H1 (cell line): ENCODE data around the gene CCNY. TPM values are rescaled to one million over a fixed set of nuclear protein-coding genes. Genes with fewer than 3 reads are reported as not detected.

Experiments
- CTCF ChIA-PET: fragments of 300-600 bp; sonication (Branson Sonifier 250); formaldehyde crosslinking; loops from one replicate; lab custom pipeline; 2021; ENCODE audit not compliant: partially characterized antibody; lab: Charles Lee
- POLR2A ChIA-PET: fragments of 300-600 bp; sonication (Branson Sonifier 250); formaldehyde crosslinking; loops from one replicate; lab custom pipeline; 2021; ENCODE audit warnings: inconsistent platforms; ENCODE audit not compliant: partially characterized antibody; lab: Charles Lee
- DNase-seq, 2 experiments: peaks; one replicate each; pipeline versions ENCODE4 v3.0.0 to v3.0.0-alpha.2; 2010 to 2022; ENCODE audit warnings: low spot score in 2 of 2, low read depth in 1 of 2, mixed read lengths in 1 of 2
- FAIRE-seq: peaks from 2 replicates; lab custom pipeline; 2011; peaks lifted over from hg19 to GRCh38; lab: Jason Lieb, UNC
- H2AFZ ChIP-seq: 2 replicates; pipeline ENCODE4 v1.8.1; 2012; ENCODE audit warnings: low read length, inconsistent platforms
- H2AK5ac ChIP-seq: 2 replicates; pipeline ENCODE4 v1.6.1; 2013; ENCODE audit warnings: low read depth, low read length
- H2BK120ac ChIP-seq: replicated peaks from 2 replicates; pipeline ENCODE3; 2013; ENCODE audit warnings: low read depth, low read length, inconsistent platforms
- H2BK12ac ChIP-seq: 2 replicates; pipeline ENCODE4 v1.6.1; 2013; ENCODE audit warnings: low read depth, low read length
- H2BK15ac ChIP-seq: 2 replicates; pipeline ENCODE4 v1.6.1; 2013; ENCODE audit warnings: low read length
- H2BK20ac ChIP-seq: 2 replicates; pipeline ENCODE4 v1.6.1; 2013; ENCODE audit warnings: low read length
- H2BK5ac ChIP-seq: 2 replicates; pipeline ENCODE4 v1.6.1; 2013; ENCODE audit warnings: low read depth, low read length
- H3K14ac ChIP-seq: 2 replicates; pipeline ENCODE4 v1.6.1; 2013; ENCODE audit warnings: inconsistent platforms; ENCODE audit not compliant: insufficient read length
- H3K18ac ChIP-seq: 2 replicates; pipeline ENCODE4 v1.6.1; 2013; ENCODE audit warnings: low read length; ENCODE audit errors: extremely low read depth
- H3K23ac ChIP-seq: 2 replicates; pipeline ENCODE4 v1.6.1; 2013; ENCODE audit warnings: inconsistent platforms; ENCODE audit not compliant: insufficient read length
- H3K23me2 ChIP-seq: 2 replicates; pipeline ENCODE4 v1.6.1; 2013; ENCODE audit warnings: low read depth, low read length
- H3K27ac ChIP-seq: 2 replicates; pipeline ENCODE4 v1.6.1; 2011; ENCODE audit warnings: low read depth, low read length, inconsistent platforms
- H3K27me3 ChIP-seq, 4 experiments: replicated peaks in 1 of 4; 1 replicate in 1 of 4; 2 replicates in 3 of 4; pipeline versions ENCODE4 v1.6.1 to v1.8.1; 2011 to 2013; ENCODE audit warnings: low read length in 3 of 4, mild to moderate bottlenecking in 3 of 4, inconsistent platforms in 2 of 4, mixed read lengths in 2 of 4, moderate library complexity in 1 of 4; ENCODE audit not compliant: control insufficient read depth in 3 of 4, insufficient read depth in 3 of 4; ENCODE audit errors: extremely low read depth in 1 of 4
- H3K36me3 ChIP-seq, 4 experiments: 2 replicates each; pipeline versions ENCODE4 v1.6.1 to v1.8.1; 2011 to 2013; ENCODE audit warnings: mild to moderate bottlenecking in 4 of 4, low read length in 3 of 4, moderate library complexity in 2 of 4, control low read depth in 1 of 4, inconsistent platforms in 1 of 4; ENCODE audit not compliant: insufficient read depth in 4 of 4, control insufficient read depth in 2 of 4
- H3K4ac ChIP-seq: replicated peaks from 2 replicates; pipeline ENCODE3; 2013; ENCODE audit warnings: low read length, low read depth, mixed read lengths, inconsistent platforms; ENCODE audit not compliant: insufficient read length
- H3K4me1 ChIP-seq, 4 experiments: replicated peaks in 1 of 4; 1 replicate in 1 of 4; 2 replicates in 3 of 4; pipeline versions ENCODE4 v1.6.1 to v1.8.1; 2011 to 2013; ENCODE audit warnings: low read length in 3 of 4, inconsistent platforms in 2 of 4, mixed read lengths in 1 of 4; ENCODE audit not compliant: insufficient read depth in 4 of 4, control insufficient read depth in 3 of 4
- H3K4me2 ChIP-seq, 2 experiments: 2 replicates each; pipeline versions ENCODE4 v1.6.1 to v1.8.1; 2011 to 2013; ENCODE audit warnings: low read depth in 2 of 2, low read length in 2 of 2, control low read depth in 1 of 2, inconsistent platforms in 1 of 2, mild to moderate bottlenecking in 1 of 2; ENCODE audit not compliant: insufficient read depth in 1 of 2
- H3K4me3 ChIP-seq, 4 experiments: fragments of 200-600, 300-600 bp in 1 of 4; sonication (generic), shearing (Covaris generic), sonication (Bioruptor Twin) in 1 of 4; 2 replicates each; pipeline versions ENCODE4 v1.5.1 to v1.8.1; 2011 to 2016; ENCODE audit warnings: low read length in 4 of 4, low read depth in 3 of 4, control low read depth in 2 of 4, inconsistent platforms in 2 of 4, mild to moderate bottlenecking in 2 of 4, mixed read lengths in 1 of 4, moderate library complexity in 1 of 4; ENCODE audit not compliant: insufficient read depth in 2 of 4; ENCODE audit errors: extremely low read depth in 1 of 4
- H3K56ac ChIP-seq: replicated peaks from 2 replicates; pipeline ENCODE3; 2013; ENCODE audit warnings: low read depth, mild to moderate bottlenecking, mixed read lengths, low read length, inconsistent platforms; ENCODE audit not compliant: insufficient read length
- H3K79me1 ChIP-seq: 2 replicates; pipeline ENCODE4 v1.6.1; 2013; ENCODE audit warnings: low read depth, low read length, control low read depth
- H3K79me2 ChIP-seq, 2 experiments: 2 replicates each; pipeline versions ENCODE4 v1.6.1 to v1.8.1; 2012 to 2013; ENCODE audit warnings: low read length in 2 of 2, mild to moderate bottlenecking in 2 of 2, inconsistent platforms in 1 of 2; ENCODE audit not compliant: insufficient read depth in 2 of 2, control insufficient read depth in 1 of 2
- H3K9ac ChIP-seq, 4 experiments: replicated peaks in 1 of 4; 1 replicate in 1 of 4; 2 replicates in 3 of 4; pipeline versions ENCODE4 v1.6.1 to v1.8.1; 2011 to 2013; ENCODE audit warnings: low read depth in 3 of 4, low read length in 3 of 4, control low read depth in 2 of 4, mild to moderate bottlenecking in 2 of 4, moderate library complexity in 2 of 4, inconsistent platforms in 1 of 4; ENCODE audit errors: extremely low read depth in 1 of 4
- H3K9me3 ChIP-seq, 2 experiments: 2 replicates each; pipeline versions ENCODE4 v1.6.1 to v1.8.1; 2012 to 2013; ENCODE audit warnings: mild to moderate bottlenecking in 2 of 2, moderate library complexity in 2 of 2, control low read depth in 1 of 2, inconsistent platforms in 1 of 2, low read depth in 1 of 2, low read length in 1 of 2, mixed read lengths in 1 of 2; ENCODE audit not compliant: insufficient read depth in 2 of 2
- H4K20me1 ChIP-seq, 2 experiments: replicated peaks in 1 of 2; 2 replicates each; pipeline versions ENCODE3 to v1.8.1; 2011 to 2013; ENCODE audit warnings: inconsistent platforms in 2 of 2, low read length in 2 of 2, mild to moderate bottlenecking in 1 of 2; ENCODE audit not compliant: insufficient read depth in 2 of 2, control insufficient read depth in 1 of 2
- H4K5ac ChIP-seq: 2 replicates; pipeline ENCODE4 v1.6.1; 2013; ENCODE audit warnings: low read length, low read depth, mixed read lengths, inconsistent platforms; ENCODE audit not compliant: insufficient read length
- H4K8ac ChIP-seq: 2 replicates; pipeline ENCODE4 v1.8.0; 2013; ENCODE audit warnings: mild to moderate bottlenecking, moderate library complexity, low read length, inconsistent platforms; ENCODE audit not compliant: insufficient read depth; ENCODE audit errors: extremely low read depth
- H4K91ac ChIP-seq: replicated peaks from 2 replicates; pipeline ENCODE3; 2013; ENCODE audit warnings: low read length, mixed read lengths, inconsistent platforms; ENCODE audit not compliant: insufficient read length
- CBX8 ChIP-seq: fragments of 300-800, 300-1000 bp; sonication (generic); IDR thresholded peaks from 2 replicates; pipeline ENCODE4 v1.7.1; 2016; ENCODE audit warnings: low read depth, low read length, borderline replicate concordance
- EGR1 ChIP-seq: IDR thresholded peaks from 2 replicates; pipeline ENCODE4 v1.6.1; 2011; ENCODE audit warnings: low read depth, low read length, borderline replicate concordance
- JUN ChIP-seq: IDR thresholded peaks from 2 replicates; pipeline ENCODE4 v1.6.1; 2011; ENCODE audit warnings: low read depth, mild to moderate bottlenecking, improper control_type of control experiment, low read length
- JUND ChIP-seq: IDR thresholded peaks from 2 replicates; pipeline ENCODE4 v1.6.1; 2011; ENCODE audit warnings: mild to moderate bottlenecking, improper control_type of control experiment, low read length
- KDM5A ChIP-seq: fragments of 200-600 bp; IDR thresholded peaks from 2 replicates; pipeline ENCODE4 v1.7.1; 2012; ENCODE audit warnings: mild to moderate bottlenecking, low read length, inconsistent platforms, mixed read lengths
- MAX ChIP-seq: IDR thresholded peaks from 2 replicates; pipeline ENCODE4 v1.6.1; 2012; ENCODE audit warnings: inconsistent platforms
- RXRA ChIP-seq: IDR thresholded peaks from 2 replicates; pipeline ENCODE4 v1.6.1; 2011; ENCODE audit warnings: low read depth, mild to moderate bottlenecking, low read length, moderate library complexity; ENCODE audit not compliant: insufficient read depth
- SIN3A ChIP-seq, 2 experiments: IDR thresholded peaks in 1 of 2; conservative IDR thresholded peaks in 1 of 2; 2 replicates each; pipeline ENCODE4 v1.6.1; 2011 to 2012; ENCODE audit warnings: low read length in 2 of 2, improper control_type of control experiment in 1 of 2, low read depth in 1 of 2, mild to moderate bottlenecking in 1 of 2
- SP2 ChIP-seq: IDR thresholded peaks from 2 replicates; pipeline ENCODE4 v1.6.1; 2012; ENCODE audit warnings: mild to moderate bottlenecking, low read length, inconsistent platforms
- SUZ12 ChIP-seq: fragments of 200-600 bp; sonication (generic); IDR thresholded peaks from 2 replicates; pipeline ENCODE4 v1.6.1; 2012; ENCODE audit warnings: mild to moderate bottlenecking, inconsistent platforms, low read length, moderate library complexity, mixed read lengths
- TAF7 ChIP-seq: optimal IDR thresholded peaks from 2 replicates; pipeline ENCODE3; 2011; ENCODE audit warnings: low read depth, mild to moderate bottlenecking, inconsistent platforms, low read length, moderate library complexity, borderline replicate concordance
- TBP ChIP-seq: IDR thresholded peaks from 2 replicates; pipeline ENCODE4 v1.6.1; 2011; ENCODE audit warnings: low read depth, low read length, improper control_type of control experiment
- TCF12 ChIP-seq: IDR thresholded peaks from 2 replicates; pipeline ENCODE4 v1.6.1; 2011; ENCODE audit warnings: low read depth, mild to moderate bottlenecking, low read length
- TEAD4 ChIP-seq: IDR thresholded peaks from 2 replicates; pipeline ENCODE4 v1.6.1; 2012; ENCODE audit warnings: low read depth, low read length, inconsistent platforms, mixed read lengths
- WGBS, 2 experiments: shearing (Covaris generic) in 1 of 2; methylation state at CpG; one replicate each; pipeline versions ENCODE4 v1.1.6 to v1.1.7; 2013 to 2015; ENCODE audit warnings: low lambda C conversion rate in 2 of 2, mixed read lengths in 2 of 2, inconsistent platforms in 1 of 2, low coverage in 1 of 2, missing lambda C conversion rate in 1 of 2; ENCODE audit not compliant: insufficient replicate concordance in 2 of 2, insufficient coverage in 1 of 2, insufficient read length in 1 of 2; ENCODE audit errors: extremely low coverage in 1 of 2, missing lambda C conversion rate in 1 of 2; 5-methylcytosine and 5-hydroxymethylcytosine counted together
- polyA plus RNA-seq, 7 experiments: library from polyadenylated mRNA; depleted of rRNA in 3 of 7; stranded (reverse) in 5 of 7; unstranded in 2 of 7; fragments of >200 nt in 5 of 7; fragments of 200-250 nt in 2 of 7; gene quantifications; 1 replicate in 5 of 7; 2 replicates in 1 of 7; 4 replicates in 1 of 7; pipeline versions ENCODE4 v1.2.1 to v1.2.3, GENCODE V29; 2011 to 2013; ENCODE audit warnings: missing spikeins in 2 of 7, mixed read lengths in 2 of 7
- total RNA-seq: library from RNA; stranded (reverse); fragmentation: NEBNext Ultra II Directional; extraction: Animal tissue kit (Norgen Biotek cat#: 25700); gene quantifications from 2 replicates; pipeline ENCODE4 v1.2.1, GENCODE V29; 2021

Gene CCNY
- total and polyA plus RNA-seq, 2 of the 8 experiments (the other 6 are each of a cell fraction or from before 2014, with no cell fraction given), result 25.3 to 68.2 TPM

- Histone ChIP-seq H3K79me1 (peaks cover 21% of the 10 kb centered on the region), H2AK5ac (peak overlapping the region; percentile 17; the same call in 1 of the 2 replicates), H3K14ac (no peak overlapping the region), H4K5ac (no peak overlapping the region), H3K4ac (no peak overlapping the region), H4K20me1 (peaks cover 0 to 11% of the 10 kb centered on the region in 2 experiments), H3K27ac (no peak overlapping the region), H3K9me3 (no peaks in the 10 kb centered on the region), H3K56ac (no peak overlapping the region), H3K4me2 (no peak overlapping the region), H2BK120ac (no peak overlapping the region), H2BK5ac (no peak overlapping the region), H2BK20ac (no peak overlapping the region), H4K91ac (no peak overlapping the region), H3K27me3 (no peaks in the 10 kb centered on the region), H3K36me3 (no peaks in the 10 kb centered on the region; a peak in 1 of 8 replicates), H2BK12ac (0 out of 2 replicates have a peak overlapping the region, but pooled peaks have one; percentile 22), H3K4me3 (no peak overlapping the region), H3K23me2 (no peaks in the 10 kb centered on the region), H3K4me1 (peaks cover 16 to 28% (median 21%) of the 10 kb centered on the region in 4 experiments), H2BK15ac (no peak overlapping the region), H4K8ac (no peak overlapping the region), H3K9ac (no peak overlapping the region), H3K23ac (no peak overlapping the region), H3K18ac (no peak overlapping the region), H2AFZ (no peak overlapping the region), H3K79me2 (peaks cover 15 to 84% of the 10 kb centered on the region in 2 experiments)
- 88% methylated on average over 6 of the region's 6 CpGs; no CpG with 5 or more reads in 1 of the 2 experiments for WGBS, 2 experiments
- FAIRE-seq (no peak), DNase-seq (no peak)
- ChIA-PET CTCF (interaction anchor here (0.6 kb wide), 1 partner anchor 17 kb away, joined by 3 read pairs; no protein-coding TSS in a partner anchor), POLR2A (interaction anchor here (0.7 kb wide), 1 partner anchor 11 kb away, joined by 3 read pairs; no protein-coding TSS in a partner anchor)
- TF ChIP-seq TEAD4 (no peak), SIN3A (conservative IDR thresholded peaks at IDR 0.05 in 1 of 2, IDR thresholded peaks at IDR 0.05 in 1 of 2; ENCODE audit: low read depth in 1 of 2, low read length in 2 of 2) (no peak), JUN (no peak), MAX (no peak), JUND (no peak), SUZ12 (no peak), TAF7 (no peak), SP2 (no peak), TCF12 (no peak), RXRA (no peak), CBX8 (no peak), TBP (no peak), EGR1 (no peak), KDM5A (no peak)
Observed at GRCh38 chr10:35399414-35400009, 63.2 kb downstream of the CCNY start.
